NCI-H510A treated with DMSO at 0.1 percent for 48 hours (cell line): Measurements from ENCODE around the gene C10orf71.

Experiments used
- DNase-seq: peaks from one replicate; lab custom pipeline; 2025; lab: John Stamatoyannopoulos, UW

Gene C10orf71

DNA sequence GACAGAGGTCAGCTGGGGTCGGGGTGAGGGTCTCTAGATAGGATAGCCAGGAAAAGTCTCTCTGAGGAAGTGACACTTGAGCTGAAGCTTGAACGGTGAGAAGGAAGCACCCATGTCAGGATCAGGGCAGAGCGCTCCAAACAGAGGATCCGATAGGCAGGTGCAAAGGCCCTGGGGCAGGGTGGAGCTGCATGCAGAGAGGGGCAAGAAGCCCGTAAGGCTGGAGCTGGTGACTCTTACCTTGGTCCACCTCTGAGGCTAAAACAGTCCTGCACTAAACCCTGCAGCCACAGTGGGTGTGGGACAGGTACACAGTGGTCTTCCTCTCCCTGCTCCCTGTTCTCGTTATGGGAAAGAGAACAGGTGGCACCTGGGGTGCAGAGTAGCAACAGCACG, 5.8 kb upstream of the C10orf71 start:
- DNase-seq: no peak

DNA sequence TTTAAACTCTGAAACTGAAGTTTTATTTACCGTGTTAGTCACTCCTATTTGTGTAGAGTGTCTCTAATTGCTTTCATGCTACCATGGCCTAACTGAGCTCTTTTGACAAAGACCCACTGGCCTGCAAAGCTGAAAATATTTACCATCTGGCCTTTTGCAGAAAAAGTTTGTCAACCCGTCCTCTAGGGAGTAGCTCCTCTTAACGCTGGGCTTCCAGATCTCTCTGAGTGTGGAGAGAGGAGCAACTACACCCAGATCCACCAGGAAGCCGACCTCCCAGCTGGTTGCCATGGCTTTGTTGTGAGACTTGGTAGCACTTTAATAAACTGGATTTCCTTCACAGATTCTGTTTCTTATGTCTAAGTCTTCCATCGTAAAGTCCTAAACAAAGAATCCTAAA, 4.2 kb upstream of the C10orf71 start:
- no peak for DNase-seq

DNA sequence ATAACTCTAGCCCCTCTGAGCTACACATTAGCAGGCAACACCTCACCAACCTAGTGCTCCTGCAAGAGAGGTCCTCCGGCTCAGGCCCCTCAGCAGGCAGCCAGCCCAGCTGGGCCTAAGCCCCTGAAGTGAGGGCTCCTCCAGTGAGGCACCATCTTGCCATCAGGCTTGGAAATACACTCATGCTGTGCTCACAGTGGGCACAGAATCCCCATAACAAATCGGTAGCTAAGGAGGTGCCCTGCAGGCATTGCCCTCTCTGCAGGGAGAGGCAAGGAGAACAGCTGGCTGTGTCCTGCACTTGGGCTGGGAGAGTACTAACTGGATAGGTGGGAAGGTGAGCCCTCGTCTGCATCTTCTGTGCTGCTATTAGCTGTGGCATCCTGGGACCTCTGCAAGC, 3.7 kb upstream of the C10orf71 start:
- no peak for DNase-seq

DNA sequence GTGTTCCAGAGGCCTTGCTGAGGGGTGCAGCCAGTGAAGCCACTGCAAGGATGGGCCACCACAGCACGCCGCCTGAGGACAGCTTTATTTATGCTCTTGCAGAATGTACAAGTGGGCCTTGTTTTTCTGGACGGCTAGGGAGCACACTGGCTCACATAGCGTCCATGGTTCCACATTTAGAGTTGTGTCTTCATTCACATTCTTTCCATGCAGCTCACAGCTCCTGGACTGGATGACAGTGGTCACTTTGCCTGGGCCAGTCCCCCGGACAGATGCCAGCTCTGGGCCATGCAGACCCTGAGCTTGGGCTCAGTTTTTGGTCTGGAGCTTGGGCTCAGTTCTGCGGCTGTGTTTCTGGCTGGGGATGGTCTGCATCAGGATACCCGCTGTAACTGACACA, 2.6 kb upstream of the C10orf71 start:
- DNase-seq: no peak

DNA sequence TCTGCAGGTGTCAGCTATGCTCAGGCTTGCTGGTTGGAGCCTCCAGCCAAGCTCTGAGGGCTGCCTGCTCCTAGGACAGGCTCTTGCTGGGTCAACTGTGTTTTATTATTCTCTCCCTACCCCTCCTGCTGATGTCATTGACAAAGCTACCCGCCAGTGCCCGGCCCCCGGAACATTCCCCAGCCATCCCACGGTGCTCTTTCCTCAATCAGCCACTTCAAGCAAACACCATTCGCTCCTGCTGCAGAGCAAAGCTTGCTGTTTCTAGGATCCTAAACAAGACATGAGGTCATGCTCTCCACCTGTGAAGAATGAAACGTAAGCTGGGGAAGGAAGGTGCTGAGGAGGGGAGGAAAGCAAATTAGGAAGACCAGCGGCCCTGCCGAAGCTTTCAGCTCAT, 2.1 kb upstream of the C10orf71 start:
- no peak for DNase-seq

DNA sequence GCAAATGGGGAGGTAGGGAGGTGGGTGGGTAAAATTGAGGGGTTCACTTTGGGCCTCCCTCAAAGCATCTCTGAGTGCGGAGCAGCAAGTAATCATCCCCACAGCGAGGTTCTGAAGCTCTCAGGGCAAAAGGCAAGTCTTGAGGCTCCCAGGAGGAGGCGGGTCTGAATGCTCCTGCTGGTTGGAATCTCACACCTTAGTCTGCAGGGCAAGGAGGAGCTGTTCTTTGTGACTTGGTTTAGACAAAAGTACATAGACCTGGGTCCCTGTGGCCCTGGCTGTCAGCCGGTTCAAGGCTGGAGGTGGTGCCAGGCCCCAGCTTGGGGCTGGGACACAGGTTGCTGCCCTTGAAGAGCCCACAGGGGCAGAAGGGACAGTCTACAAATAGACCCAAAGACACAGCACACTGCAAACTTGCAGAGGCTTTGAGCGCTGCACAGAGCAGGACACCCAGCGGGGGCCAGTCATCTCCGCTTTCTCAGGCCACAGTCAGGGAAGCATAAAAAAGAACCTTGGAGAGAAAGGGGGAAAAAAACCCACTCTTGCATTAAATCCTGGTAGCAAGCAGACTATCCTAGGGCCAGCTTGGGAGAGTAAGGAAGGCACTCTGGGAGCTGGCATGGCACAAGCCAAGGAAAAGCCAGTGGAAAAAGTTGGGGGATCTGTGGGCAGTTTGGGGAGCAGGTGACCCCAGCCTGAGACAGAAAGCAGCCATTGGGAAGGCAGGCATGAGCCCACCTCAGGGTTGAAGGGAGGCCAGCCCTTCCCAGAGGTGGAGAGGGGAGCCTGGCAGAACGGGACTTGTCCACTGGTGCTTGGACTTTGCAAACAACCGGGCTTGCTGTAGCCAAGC, 926 bp upstream of the C10orf71 start:
- DNase-seq: no peak

DNA sequence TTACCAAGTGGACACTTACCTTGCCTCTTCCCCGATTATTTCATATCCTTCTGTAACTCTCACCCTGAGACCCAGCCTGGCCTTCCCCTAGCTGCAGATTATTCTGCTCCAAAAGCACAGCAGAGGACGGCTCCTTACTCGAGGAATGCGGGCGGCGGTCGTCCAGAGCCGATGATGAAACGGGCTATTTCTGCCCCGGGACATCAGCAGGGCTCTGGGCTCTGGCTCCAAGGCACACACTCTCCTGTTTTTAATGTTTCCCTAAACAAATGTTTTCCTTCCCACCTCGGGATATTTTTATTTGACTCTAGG, 343 bp upstream of the C10orf71 start:
- DNase-seq: no peak

DNA sequence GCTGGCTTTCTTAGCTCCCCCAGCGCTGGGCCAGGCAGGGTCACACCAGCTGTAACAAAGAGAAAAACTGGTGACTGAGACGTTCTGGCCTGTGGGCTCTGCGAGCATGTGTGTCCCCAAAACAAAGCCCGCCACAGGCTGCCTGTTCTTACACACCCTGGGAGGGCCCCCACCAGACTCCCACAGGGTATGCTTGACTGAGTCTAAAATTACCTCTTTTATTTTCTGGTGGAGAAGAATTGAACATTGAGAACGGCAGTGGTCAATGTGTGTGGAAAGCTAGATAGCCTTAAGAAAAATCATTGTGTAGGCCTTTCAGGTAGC, 808 bp downstream of the C10orf71 start:
- DNase-seq: no peak

DNA sequence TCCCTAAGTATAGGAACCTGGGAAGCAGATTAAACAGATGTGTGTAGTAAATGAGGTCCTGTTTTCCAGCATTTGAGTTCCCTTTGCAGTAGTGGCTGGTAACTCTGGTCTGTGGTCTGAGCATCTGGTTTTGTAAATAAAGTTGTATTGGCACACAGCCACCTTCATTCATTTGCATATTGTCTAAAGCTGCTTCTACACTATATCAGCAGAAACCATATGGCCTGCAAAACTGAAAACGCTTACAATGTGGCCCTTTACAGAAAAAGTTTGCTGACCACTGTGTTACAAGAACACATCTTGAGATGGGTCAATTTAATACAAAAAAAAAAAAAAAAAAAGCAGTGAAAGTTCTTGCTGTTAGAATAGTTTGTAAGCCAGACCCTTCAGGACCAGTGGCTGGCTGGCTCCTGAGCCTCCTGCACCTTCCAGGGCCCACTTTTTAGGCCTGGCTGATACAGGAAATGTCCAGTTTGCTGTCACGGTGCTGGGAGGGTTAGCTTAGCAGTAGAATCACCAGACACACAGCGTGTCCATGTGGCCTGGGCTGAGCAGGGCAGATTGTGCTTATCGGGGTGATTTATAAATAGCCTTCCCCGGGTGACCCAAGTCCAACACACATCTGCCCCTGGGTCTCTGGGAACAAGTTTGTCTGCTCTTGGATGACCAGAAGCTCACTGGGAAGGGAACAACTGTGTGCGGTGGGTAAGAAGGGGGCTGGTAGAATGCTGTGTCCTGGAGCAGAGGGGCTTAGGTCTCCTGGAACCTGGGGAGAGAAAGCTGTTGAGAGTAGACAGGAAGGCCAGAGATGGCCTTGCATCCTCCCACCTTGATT, 1.4 kb downstream of the C10orf71 start:
- DNase-seq: peak; percentile 61

DNA sequence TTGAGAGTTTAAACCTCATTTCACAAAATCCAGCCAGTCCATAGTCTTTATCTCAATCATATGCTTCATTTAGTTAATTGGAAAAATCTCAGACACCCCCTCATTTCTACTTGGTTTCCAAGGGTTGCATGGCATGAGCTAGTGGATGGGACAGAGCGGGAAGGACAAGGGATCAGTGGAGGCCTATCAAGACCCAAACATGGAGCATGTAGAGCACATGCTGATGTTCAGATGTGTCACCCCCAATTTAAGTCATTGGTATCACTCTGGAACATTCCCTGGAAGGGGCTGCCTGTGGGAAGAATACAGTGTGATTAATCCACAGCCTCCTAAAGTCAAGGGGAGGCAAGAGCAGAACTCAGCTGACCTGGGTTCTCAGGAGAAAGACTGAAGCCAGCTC, 2.3 kb downstream of the C10orf71 start:
- no peak for DNase-seq

DNA sequence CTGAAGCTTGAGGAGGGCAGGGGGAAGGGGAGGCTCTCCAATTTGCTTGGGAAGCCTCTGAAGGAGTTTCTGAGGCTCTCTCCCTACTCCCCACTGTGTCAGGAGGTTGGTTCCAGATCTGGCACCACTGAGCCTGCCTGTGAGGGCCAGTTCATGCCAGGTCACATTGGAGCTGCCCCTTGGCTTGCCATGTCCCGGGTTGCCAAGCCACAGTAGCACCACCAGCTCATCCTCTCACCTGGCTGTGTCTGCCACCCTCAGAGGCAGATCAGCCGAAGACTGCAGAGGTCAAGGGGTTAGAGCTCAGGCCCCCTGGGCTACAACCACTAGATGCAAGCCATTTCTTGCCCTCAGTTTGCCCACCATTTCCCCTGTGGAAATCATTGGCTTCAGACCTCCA, 3.1 kb downstream of the C10orf71 start:
- no peak for DNase-seq

DNA sequence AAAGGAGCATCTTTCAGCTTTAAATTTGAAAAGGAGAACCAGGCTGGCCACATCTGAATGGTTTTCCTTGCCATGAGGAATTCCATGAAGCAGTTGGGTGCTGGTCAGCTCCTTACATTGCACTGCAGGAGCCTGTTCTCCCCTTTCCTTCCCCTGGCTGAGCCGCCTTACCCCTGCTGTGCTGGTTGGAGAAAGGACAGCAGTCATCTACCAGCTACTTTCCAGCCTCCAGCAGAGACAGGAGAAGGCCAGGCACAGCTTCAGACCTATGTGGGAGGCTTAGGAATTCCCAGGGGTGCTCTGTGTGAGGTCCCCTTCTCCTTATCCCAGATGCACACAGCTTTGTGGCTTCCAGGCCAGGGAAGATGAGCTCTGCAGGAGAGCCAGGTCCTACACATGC, 4.7 kb downstream of the C10orf71 start:
- DNase-seq: no peak

DNA sequence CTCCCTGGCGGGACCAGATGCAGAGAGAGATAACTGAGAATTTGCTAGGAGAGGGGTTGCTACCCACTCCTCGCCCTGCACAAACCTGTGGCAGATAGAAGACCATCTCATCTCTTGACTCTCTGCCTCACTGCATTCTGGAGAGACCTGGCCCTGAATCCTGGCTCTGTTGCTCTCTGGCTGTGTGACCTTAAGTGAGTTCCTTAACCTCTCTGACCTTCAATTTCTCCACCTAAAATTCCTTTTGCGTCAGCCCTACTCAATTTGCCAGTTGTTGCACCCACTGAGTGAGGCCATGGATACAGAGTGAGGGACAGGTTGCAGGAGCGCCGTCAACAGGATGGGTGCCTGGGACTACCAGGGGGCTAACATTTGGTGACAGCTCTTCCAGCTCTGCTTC, 5.2 kb downstream of the C10orf71 start:
- DNase-seq: no peak

DNA sequence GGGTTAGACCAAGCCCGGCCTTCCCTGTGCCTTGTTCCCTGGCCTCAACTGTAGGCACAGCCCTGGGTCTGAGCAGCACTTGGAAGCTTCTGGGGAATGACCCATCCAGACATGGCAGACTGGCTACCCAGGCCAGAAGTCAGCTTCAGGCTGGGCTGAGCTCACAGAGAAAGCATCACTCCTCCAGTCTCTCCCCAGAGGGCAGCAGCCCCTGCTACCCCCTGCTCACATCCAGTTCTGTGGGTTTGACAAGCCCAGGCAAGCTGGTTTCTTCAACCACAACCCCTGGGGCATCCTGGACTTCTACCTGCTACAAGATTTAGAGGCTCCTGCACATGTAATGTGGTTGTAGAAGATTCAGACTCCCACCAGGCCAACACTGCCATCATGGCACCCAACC, 9.0 kb downstream of the C10orf71 start:
- DNase-seq: no peak

DNA sequence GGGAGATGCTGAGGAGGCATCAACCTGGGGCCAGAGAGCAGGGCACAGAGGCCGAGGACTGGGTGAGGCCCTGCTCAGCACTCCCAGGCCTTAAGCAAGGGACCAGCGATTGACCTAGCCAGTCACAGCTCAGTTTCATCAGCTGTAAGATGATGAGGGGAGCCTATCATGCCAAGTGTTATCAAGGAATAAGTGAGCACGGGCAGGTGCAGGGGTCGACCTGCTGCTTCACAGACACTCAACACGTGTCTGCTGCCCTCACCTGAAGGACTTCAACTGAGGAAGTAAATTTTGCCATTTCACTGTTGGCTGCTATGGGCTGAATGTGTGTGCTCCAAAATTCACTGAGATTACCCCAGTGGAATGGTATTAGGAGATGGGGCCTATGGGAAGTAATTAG, 9.9 kb downstream of the C10orf71 start:
- DNase-seq: no peak

DNA sequence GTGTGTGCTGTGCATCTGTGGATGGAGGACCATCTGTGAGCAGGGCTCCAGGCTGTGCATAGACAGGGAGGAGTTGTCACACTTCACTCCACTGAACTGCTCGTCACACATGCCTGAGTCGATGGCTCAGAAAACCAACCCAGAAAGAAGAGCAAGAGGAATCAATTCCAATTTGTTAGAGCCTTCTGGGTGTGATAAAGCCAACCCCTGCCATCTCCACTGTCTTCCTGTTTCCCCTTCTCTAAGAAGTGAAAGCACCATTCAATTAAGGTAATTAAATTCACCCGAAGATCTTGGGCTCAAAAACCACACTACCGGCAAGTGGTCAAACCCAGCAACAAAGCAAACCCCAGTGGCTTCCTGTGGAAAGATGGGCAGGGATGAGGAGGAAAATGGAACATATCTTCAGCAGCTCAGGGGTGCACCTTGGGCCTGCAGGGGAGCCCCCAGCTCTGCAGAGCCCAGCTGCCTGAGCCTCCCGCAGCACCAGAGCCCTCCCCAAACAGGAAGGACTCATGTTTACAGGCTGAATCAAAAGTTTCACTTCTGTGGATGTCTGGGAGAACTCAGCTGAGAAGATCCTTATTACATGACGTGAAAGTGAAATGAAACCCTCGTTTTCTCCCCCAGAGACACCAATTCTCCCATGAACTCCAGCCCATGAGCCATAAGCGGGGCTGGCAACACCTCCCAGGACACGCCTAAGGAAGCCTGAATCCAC, 10.9 kb downstream of the C10orf71 start:
- DNase-seq: no peak

DNA sequence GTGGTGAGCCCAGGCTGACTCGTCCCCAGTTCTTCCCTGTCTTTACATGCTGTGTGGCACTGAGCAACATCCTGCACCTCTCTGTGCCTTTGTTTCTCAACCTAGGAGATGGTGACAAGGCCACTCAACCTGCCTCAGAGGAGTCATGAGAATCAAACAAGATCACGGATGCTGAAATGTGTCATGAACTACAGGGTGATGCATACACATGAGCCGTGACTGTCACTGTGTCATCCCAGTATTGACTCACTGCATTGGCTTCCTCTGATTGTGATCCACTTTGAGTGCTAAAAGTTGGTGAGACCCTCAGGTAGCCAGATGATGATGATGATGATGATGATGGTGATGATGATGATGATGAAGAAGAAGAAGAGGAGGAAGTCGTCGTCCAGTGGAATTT, 11.5 kb downstream of the C10orf71 start:
- DNase-seq: no peak

DNA sequence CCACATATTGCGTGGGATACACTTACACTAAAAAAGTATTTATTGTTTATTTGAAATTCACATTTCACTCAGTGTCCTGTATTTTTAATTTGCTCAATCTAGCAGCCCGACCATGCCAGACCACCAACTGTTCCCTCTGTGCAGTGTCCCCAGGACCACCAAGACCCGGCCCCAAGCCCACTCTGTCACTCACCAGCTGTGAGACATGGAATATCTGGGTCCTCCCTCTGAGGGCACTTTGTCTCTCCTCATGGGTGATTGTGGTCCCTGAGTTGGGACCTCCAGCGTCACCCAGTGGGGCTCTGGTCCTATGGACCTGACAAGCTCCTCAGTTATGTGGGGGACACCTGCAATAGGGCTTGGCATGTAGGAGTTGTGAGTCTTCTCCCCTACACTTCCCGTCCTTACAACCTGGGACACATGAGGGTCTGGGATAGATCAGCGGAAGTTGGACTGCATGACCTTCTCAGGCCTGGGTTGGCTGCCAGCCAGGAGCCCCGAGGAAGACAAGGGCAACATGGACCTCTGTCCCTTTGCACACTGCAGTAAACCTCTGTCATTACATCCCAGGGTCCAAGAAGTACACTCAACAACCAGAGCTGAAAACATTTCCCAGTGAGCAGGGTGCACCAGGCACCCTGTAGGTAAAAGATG, 12.1 kb downstream of the C10orf71 start:
- no peak for DNase-seq

DNA sequence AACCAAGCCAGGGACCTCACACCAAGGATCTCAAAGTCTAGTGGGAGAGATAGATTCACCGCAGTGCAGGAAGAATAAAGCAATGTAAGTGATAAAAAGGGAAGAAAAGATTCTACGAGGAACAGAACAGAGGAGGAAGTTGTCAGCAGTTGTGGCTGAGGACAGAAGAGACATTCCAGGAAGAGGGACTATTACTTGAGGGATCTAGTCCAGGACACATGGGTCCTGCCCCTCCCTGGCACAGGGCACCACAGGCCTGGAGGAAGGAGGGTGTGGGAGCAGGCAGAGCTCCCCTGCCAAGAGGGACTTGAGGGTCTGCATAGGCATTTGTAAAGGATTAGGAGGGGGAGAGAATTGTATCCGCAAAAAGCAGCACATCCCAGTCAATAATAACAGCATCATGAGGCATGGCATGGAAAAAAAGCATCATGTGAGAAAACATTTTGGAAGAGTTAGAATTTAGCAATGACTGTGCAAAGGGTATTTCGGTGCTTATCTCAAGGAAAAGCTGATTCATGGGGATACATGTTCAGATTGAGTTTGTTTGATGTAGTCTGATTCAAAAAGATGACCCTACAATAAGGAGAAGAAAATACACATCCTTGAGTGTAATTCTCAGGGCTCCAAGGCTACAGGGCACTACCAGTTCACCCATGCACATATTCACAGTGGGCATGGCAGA, 12.7 kb downstream of the C10orf71 start:
- no peak for DNase-seq

DNA sequence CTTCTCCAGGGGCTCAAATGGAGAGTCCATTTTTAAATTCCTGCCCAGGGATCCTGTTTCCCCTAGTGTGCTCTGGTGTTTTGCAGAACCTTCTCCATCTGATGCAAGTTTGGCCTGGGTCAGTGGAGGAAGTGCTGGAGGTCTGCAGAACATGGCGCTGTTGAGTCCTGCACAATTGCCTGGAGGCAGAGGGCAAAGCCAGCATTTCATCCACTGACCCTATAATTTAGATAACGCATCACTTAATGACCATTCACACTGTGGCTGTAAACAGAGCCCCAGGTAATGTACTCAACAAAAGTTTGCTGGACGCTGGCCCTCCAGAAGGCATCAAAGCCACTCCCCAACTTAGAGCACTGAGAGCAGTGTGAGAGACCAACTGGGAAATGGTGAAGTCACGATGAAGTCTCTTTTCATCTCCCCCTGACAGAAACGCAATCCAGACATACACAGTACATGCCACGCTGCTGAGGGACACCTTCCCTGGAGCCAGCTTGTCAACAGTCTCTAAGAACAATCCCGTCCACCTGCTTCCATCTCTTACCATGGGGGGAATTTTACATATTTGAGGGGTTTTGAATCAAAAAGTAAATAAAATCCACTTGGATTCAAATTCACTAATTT, 13.4 kb downstream of the C10orf71 start:
- no peak for DNase-seq

DNA sequence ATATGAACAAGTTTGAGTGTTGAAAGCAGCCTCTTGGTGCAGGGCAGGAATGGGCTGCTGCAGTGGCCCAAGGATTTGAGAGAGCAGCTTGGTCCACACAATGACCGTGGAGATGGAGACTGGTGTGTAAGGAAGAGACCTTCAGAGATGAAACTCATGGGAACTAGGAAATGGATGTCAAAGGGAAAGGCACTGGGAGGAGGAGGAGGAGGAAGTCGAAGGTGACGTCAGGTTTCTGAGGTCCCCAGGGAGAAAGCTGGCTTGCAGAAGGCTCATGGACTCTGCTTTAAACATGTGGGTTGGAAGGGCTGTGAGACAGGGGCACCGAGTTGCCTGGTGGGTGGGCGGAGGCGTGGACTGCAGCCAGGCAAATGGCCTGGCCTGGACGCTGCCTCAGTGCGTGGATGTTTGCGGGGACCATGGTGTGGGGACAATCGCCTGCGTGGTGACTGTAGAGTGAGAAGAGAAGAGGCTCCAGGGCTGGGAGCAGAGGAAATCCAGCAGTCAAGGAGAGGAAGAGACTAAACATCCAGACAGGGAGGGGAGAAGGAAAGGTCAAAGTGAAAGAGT, 14.6 kb downstream of the C10orf71 start:
- DNase-seq: no peak
